Inflammatory macrophage treated with lipopolysaccharide for 4 hours (primary cell): ENCODE data around the gene LRIG2.
A peak's percentile ranks its signal among the peaks of the same experiment; 100 is the strongest.
"Not testable (repeated sequence)": the region's sequence is repeated elsewhere in the genome, so short reads cannot be mapped to it uniquely, and the experiment has no call there.

ENCODE experiments used
- DNase-seq: peaks from one replicate; pipeline ENCODE4 v3.0.0-alpha.2; 2020

Gene LRIG2

GRCh38 chr1:113072757-113073478 is at the start of gene LRIG2:
Gene LRIG2, plus strand, starts transcription at chr1:113073198. Its CDS starts 209 bp downstream, at chr1:113073407.
- peak; percentile 99 for DNase-seq

GRCh38 chr1:113023316-113023715 is 49.7 kb upstream of the LRIG2 start:
- DNase-seq: not testable (repeated sequence)

GRCh38 chr1:113027007-113027406 is 46.0 kb upstream of the LRIG2 start:
- no peak for DNase-seq

- no peak for DNase-seq
Observed at GRCh38 chr1:113027449-113027848, 45.5 kb upstream of the LRIG2 start.

GRCh38 chr1:113029822-113030221 is 43.2 kb upstream of the LRIG2 start:
- no peak for DNase-seq

GRCh38 chr1:113031171-113031933 is 41.6 kb upstream of the LRIG2 start:
- no peak for DNase-seq

GRCh38 chr1:113035086-113035485 is 37.9 kb upstream of the LRIG2 start:
- DNase-seq: no peak

GRCh38 chr1:113036639-113037321 is 36.2 kb upstream of the LRIG2 start:
- no peak for DNase-seq

GRCh38 chr1:113040041-113040440 is 33.0 kb upstream of the LRIG2 start:
- DNase-seq: no peak

- DNase-seq: no peak
Observed at GRCh38 chr1:113040718-113041412, 32.1 kb upstream of the LRIG2 start.

- DNase-seq: no peak
Observed at GRCh38 chr1:113041569-113042284, 31.3 kb upstream of the LRIG2 start.

GRCh38 chr1:113042285-113043143 is 30.5 kb upstream of the LRIG2 start:
- DNase-seq: peak; percentile 93

- not testable (repeated sequence) for DNase-seq
Observed at GRCh38 chr1:113043144-113043488, 29.9 kb upstream of the LRIG2 start.

- peak; percentile 66 for DNase-seq
Observed at GRCh38 chr1:113046569-113046968, 26.4 kb upstream of the LRIG2 start.

GRCh38 chr1:113048064-113048463 is 24.9 kb upstream of the LRIG2 start:
- no peak for DNase-seq

GRCh38 chr1:113053344-113054126 is 19.5 kb upstream of the LRIG2 start:
- no peak for DNase-seq

- DNase-seq: no peak
Observed at GRCh38 chr1:113055570-113055969, 17.4 kb upstream of the LRIG2 start.

GRCh38 chr1:113057006-113057405 is 16.0 kb upstream of the LRIG2 start:
- DNase-seq: no peak

- DNase-seq: no peak
Observed at GRCh38 chr1:113058941-113059706, 13.9 kb upstream of the LRIG2 start.

GRCh38 chr1:113063456-113063855 is 9.5 kb upstream of the LRIG2 start:
- DNase-seq: not testable (repeated sequence)
